OCI-LY7 (cell line): ENCODE data around the gene ACIN1.

Experiments
- CTCF ChIP-seq: fragments of 200-600 bp; sonication (generic); conservative IDR thresholded peaks from 2 replicates; pipeline ENCODE4 v1.5.1; 2014; ENCODE audit warnings: mild to moderate bottlenecking, antibody characterized with exemption, low read length, moderate library complexity, mixed read lengths
- EZH2phosphoT487 ChIP-seq: fragments of 200-600 bp; sonication (generic); IDR thresholded peaks from 2 replicates; pipeline ENCODE4 v1.6.1; 2018; ENCODE audit warnings: low read depth, borderline replicate concordance, mild to moderate bottlenecking, mixed run types, antibody characterized with exemption, low read length, moderate library complexity, mixed read lengths

- TF ChIP-seq CTCF, result no peak
- no peak for TF ChIP-seq EZH2phosphoT487
These were observed 77.8 kb downstream of the ACIN1 start for GRCh38 chr14:23017091-23017490.
